HG03442 (cell line): ENCODE results near the gene ASPHD1.
A peak's percentile ranks its signal among the peaks of the same experiment; 100 is the strongest.
"Not testable (repeated sequence)": the region's sequence is repeated elsewhere in the genome, so short reads cannot be mapped to it uniquely, and the experiment has no call there.

ENCODE experiments used
- ATAC-seq: cut with Tn5 transposase; IDR thresholded peaks from one replicate; pipeline ENCODE4 v1.9.1; 2021; ENCODE audit warnings: mild to moderate bottlenecking, moderate library complexity; ENCODE audit not compliant: unreplicated experiment

The ASPHD1 gene

DNA sequence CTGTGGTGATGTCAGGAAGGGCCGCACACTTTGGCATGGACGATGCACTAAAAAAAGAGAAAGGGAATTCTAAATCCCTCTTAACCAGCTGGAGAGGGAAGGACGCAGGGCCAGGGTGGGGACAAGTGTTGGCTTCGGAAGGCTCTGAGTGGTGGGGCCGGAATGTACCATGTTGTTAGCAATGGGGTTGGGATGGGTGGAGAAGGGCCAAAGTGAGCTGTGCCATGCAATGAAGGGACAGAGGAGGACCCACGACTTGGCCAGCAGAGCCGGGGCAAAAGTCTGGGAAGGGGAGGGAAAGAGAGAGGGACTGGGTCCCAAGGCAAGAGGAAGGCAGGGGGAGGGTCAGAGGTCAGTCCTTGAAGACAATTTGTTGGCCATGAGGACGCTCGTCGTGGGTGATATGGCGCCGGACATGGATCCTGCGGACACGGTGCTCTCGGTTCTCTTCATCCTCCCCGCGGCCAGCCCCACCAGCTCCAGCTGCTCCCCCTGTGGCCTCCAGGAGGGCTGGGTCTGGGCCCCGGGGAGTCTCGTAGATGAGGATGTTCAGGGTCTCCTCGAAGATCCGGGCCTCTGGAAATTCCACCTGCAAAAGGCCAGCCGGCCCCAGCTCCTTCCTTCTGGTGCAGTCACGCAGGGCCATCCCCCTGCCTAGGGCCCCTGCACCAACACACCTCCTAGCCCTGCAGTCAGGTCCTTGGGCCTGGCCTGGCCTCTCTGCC lies 6.4 kb downstream of the ASPHD1 start:
- no peak for ATAC-seq

DNA sequence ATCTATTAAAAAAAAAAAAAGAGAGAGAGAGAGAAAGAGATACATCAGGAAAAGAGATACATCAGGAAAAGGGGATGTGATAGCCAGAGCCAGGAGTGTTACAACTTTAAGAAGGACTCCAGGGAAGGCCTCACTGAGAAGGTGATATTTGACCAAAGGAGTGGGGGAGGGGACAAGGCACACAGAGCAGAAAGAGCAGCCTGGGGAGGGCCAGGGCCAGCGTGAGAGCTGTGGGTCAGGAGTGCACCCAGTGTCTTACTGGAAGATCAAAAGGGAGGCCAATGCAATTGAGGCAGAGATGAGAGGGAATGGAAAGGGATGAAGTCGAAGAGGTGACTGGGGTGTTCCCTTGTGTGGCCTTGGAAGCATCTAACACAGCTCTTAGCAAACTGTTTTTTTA lies 7.7 kb downstream of the ASPHD1 start:
- ATAC-seq = no peak

DNA sequence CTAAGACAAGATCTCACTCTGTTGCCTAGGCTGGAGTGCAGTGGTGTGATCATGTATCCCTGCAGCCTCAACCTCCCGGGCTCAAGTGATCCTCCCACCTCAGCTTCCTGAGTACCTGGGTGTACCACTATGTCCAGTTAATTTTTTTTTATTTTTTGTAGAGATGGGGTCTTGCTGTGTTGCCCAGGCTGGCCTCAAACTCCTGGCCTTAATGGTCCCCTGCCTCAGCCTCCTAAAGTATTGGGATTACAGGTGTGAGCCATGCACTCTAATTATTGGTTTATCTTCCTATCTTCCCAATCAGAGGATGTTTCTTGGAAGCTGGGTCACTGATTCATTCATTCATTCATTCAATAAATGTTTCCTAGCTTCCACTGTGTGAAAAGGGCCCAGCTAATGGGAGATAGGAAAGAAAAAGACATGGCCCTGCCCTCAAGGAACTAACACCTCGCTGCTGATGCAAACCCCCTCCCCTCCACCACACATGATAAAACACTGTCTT lies 8.5 kb downstream of the ASPHD1 start:
- ATAC-seq = no peak

DNA sequence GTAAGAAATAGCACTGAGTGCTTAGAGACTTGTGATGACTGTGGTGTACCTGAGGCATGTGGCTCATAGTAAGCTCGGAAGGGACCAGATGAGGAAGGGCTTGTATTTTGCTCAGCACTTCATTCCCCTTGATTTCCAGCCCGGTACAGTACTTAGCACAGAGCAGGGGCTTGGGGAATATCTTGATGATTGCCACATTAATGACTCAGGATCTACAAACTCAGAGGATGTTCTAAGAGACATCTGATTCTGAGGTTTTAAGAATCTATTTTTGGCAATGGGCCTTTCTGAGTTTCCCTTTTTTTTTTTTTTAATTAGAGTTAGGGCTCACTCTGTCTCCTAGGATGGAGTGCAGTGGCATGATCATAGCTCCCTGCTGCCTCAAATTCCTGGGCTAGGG lies 9.1 kb downstream of the ASPHD1 start:
- no peak for ATAC-seq

DNA sequence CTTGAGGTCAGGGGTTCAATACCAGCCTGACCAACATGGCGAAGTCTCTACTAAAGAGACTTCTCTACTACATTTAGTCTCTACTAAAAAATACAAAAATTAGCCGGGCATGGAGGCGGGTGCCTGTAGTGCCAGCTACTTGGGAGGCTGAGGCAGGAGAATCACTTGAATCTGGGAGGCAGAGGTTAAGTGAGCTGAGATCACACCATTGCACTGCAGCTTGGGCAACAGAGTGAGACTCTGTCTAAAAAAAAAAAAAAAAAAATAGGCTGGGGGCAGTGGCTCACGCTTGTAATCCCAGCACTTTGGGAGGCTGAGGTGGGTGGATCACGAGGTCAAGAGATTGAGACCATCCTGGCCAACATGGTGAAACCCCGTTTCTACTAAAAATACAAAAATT lies 9.6 kb downstream of the ASPHD1 start:
- not testable (repeated sequence) for ATAC-seq

DNA sequence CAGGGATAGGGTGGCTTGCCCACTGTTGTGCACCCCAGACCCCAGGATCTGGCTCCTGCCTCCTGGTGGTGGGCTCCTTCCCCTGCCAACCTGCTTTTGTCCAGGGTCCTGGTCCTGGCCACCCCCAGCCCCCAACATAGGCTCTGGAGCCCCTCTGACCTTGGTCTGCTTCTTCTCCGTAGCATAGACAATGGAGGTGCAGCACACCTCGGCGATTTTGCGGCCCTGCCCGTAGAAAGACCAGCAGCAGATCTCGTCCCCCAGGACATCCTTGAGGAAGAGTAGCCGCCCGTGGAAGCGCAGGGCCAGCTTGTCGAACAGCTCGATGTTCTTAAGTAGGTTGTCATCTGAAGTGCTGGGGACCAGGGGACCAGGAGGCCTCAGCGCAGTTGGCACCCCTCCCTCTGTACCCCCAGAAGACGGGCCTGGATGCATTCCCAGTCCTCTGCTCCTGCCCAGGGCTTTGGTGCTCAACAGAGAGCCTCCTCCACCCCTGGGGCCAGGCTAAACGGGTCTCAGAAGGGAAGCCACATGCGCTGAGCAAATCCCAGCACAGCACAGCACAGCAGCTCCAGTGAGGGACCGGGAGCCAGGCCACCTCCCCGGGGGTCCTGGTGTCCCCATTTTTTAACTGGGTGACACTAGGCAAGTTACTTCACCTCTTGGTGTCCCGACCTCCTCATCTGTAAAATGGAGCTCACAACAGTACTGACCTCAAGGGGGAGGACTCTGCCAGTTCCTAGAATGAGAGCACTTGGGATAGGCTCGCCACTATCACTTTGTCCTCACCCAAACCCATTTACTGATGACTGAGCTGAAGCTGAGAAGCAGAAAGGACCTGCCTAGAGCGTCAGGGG lies 10.8 kb downstream of the ASPHD1 start:
- no peak for ATAC-seq

DNA sequence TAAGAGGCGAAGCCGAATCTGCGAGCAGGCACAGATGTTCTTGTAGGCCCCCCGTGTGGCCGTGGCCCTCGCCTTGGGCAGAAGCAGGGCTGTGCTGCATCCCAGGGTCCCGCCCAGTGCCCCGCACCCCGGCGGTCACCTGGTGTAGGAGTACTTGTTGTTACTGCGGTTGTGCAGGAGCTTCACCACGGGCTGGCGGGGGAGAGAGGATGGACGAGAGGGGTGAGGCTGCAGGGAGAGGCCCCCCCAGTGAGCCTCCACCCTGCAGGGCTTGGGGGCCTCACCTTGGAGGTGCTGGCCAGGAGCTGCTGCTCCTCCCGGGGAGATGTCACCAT lies 11.4 kb downstream of the ASPHD1 start:
- ATAC-seq = no peak

DNA sequence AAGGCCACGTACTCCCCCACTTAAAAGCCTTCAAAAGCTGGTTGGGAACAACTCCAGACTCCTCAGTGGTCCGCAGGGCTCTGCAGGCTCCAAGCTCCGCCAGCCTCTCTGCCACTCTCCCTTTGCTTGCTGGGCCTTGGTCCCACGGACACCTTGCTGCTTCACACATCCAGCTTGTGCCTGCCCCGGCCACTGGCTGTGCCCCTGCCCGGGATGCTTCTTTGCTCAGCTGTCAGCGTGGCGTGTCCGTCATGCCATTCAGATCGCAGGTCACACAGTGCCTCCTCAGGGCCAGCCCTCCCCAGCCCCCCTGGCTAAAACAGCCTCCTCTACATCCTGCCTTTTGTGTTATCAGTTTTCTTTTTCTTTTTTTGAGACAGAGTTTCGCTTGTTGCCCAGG lies 11.8 kb downstream of the ASPHD1 start:
- ATAC-seq = no peak

DNA sequence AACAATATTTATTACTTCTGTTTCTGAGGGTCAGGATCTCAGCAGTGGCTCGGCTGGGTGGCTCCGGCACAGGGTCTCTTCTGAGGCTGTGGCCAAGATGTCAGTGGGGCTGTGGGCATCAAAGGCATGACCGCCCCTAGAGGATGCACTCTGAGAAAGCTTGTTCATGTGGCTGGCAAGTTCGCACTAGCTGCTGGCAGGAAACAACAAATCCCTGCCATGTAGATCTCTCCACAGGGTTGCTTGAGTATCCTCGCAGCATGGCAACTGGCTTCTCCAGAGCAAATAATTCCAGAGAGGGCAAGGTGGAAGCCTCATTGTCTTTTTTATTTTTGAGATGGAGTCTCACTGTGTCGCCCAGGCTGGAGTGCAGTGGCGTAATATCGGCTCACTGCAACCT lies 13.2 kb downstream of the ASPHD1 start:
- ATAC-seq = no peak

DNA sequence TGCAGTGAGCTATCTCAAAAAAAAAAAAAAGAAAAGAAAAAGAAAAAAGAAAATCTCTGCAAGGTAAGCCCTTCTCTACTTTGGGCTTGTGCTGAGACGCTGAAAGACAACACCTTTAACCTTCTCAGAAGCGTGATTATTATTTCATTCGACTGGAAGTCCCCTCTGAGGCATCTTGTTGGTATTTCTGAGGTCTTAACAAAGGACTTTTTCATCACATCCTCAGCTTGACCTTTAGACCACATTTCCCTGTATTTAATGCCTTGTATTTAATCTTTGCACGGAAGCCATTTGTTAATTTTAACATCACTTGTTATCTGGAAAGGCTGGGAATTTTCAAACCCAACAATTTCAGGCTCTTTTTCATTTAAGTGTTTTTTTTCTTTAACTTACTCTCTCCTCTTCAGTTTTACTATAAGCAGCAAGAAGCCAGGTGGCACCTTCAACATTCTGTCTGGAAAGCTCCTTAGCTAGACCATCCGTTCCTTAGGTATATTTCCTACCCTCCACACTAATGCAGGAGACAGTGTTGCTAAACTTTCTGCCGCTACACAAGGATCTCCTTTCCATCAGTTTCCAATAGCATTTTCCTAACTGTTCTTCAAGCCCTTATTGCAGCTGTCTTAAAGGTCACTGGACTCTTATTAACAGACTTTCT lies 15.4 kb downstream of the ASPHD1 start:
- no peak for ATAC-seq

DNA sequence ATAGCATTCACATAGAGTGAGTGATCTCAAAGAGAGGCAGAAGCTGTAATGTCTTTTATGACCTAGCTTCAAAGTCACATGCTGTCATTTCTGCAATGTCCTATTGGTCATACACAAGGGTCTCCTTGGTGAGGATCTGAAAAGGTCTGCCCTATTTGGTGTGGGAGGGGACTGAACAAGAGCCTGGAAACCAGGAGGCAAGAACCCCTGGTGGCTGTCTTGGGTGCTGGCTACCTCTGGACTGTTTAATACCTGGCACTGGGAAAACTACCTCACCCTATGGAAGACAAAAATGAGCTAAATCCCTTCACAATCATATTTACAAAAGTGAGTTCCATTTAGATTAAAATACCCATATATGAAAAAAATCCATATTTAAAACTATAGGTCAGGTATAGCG lies 16.7 kb downstream of the ASPHD1 start:
- no peak for ATAC-seq

DNA sequence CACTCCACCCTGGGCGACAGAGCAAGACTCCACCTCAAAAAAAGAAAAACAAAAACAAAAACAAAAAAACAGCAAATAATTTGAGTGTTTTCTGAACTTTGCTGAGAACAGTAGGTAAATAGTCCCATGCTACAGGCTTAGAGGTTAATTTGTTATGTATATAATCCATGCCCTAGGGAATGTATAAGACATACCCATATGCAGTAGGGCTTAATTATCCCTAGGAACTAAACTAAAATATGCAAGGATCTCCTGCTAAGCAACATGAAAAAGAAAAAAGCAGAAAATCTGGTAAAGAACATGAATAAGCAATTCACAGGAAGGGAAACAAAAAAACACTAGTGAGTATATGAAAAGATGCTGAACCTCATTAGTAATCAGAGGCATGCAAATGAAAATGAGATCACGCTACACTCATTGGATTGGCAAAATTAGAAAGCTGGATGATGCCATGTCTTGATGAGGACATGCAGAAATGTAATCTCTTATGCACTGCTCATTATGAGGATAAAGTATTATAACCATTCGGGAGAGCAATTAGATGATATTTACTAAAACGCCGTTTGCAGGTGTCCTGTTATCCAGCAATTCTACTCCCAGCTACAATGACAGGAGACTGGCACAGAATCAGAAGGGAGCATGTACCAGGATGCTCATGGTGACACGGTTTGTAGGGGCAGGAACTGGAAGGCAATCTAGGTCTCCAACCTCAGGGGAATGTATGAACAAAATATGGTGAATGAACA lies 20.2 kb downstream of the ASPHD1 start:
- ATAC-seq = no peak

DNA sequence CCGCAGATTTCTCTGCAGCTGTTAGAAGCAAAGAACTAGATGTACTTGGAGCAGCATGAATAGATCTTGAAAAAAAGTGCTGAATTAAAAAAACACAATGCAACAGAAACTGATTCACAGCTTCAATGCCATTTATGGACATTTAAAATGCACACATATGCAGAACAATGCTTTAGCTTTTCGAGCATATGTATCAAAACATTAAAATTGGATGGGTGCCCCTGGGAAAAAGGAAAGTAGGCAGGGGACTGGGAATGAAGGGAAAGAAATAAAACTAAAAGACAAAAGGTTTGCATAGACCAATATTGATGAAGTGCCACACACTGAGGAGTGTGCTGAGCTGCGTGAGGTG lies 20.7 kb downstream of the ASPHD1 start:
- ATAC-seq = no peak

DNA sequence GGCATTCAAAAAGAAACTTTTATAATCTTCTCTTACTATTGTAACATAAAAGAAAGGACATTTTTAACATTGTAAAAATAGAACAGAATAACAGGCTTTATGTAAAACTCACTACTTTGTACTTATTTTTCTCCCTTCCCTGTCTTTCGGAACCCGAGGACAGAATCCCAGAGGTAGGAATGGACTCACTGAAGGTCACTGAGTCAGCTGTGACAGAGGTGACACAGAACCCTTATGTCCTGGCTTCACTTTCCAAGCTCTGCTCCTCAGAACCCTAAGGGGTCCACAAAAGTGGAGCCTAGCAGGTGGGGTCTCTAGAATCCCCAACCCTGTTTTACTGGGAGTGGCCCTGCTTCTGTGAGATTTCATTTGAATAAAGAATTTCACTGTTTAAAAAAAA lies 22.0 kb downstream of the ASPHD1 start:
- no peak for ATAC-seq

DNA sequence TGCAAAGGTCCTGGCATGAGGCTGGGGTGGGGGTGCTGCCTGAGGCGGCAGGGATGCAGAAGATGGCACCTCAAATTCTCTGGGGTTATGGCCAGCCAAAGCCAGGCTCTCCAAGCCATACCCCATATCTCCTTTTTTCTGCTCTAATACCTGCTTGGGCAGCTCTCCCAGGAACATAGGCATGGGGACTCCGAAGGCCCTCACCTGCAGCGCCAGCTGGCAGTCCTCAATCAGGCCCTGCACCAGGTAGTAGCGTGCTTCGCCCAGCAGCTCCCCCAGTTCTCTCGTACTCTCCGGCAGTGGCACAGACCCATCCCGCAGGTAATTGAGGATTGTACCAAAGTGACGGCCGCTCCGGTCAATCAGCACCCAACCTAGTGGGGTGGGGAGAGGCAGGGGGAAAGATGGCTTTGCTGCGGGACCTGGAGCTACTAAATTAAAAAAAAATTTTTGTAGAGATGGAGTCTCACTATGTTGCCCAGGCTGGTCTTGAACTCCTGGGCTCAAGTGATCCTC lies 22.8 kb downstream of the ASPHD1 start:
- ATAC-seq = no peak

DNA sequence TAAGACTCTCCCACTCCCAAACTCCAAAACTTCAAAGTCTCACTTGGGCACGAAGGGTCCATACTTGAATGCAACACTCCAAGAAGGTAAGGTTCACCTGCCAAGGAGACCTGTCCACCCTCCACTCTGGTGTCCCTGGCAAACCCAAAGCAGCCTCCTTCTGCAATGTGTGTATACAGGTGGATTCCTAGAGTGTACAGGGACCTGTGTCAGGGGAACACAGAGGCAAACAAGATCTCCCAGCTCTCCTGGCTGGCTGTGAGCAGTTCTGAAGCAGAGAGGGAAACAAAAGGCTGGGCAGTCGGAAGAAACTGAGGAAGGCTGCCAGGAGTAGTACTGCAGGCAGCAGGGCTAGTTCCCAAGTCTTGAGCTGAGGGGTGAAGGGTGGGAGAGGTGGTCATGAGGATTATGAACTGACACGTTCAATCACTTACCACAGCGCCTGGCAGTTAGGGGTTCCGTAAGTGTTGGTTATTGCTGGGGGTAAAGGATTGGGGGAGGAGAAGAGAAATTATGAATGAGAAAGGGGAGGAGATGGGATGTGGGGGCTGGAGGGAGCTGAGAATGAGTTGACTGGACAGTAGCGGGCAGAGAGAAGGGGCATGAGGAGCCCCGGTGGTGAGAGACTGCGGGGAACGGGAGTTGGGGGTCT lies 24.9 kb downstream of the ASPHD1 start:
- ATAC-seq = no peak

DNA sequence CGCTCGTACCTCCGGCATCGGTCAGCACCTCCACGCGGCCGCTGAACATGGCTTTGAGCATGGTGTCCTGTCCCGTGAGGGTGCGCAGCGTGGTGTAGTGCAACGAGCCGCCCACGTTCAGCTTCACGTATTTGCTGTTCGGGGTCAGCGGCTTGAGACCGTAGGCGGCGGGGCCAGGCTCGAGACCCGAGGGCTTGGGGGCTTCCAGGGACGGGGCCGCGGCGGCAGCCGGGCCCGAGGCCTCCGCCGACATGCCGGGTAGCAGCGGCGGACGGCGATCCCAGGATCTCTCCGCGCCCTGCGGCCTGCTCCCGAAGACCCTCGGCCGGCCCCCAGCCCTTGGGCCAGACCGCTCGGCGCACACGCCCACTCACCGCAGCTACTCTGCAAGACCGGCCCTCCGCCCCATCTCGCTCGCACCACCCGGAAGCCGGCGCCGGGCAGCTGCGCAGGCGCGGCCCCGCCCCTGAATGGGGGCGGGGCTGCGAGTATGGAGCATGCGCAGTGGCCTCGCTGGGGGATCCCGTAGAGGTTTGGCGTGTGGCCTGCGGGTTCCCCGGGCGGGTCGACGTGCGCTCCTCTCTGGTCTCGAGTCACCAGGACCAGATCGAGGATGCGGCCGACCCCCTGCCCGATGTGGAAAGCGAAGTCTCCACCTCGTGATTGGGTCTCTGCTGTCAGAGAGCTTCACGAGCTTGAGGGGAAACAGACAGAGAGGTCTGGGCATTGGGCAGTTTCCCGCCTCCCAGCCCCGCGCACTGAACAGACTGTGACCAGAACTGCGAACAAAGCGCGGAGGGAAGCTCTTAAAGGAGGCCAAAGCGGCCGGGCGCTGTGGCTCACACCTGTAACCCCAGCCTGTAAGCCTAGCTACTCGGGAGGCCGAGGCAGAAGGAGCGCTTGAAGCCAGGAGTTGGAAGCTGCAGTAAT lies 25.8 kb downstream of the ASPHD1 start, which contains the start of gene KCTD13:
TSS of gene KCTD13 (minus strand) at position 446 of the 930 bp plus-strand sequence. CDS start at position 253, 193 bp downstream.
- peak; percentile 89 for ATAC-seq

DNA sequence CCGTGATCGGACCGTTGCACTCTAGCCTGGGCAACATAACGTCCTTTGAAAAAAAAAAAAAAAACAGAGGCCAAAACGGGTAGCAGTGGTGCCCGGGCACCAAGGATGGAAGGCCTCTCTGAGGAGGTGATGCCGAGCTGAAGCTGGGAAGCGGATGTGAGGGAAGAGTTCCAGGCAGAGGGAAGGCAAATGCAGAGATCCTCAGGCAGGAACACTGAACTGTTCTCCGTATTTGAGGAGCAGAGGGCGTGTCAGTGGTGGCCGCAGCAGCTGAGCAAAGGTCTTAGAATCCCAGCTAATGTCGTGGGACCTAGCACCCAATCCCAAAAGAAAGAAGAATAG lies 26.4 kb downstream of the ASPHD1 start:
- ATAC-seq = no peak
